HG03521 (cell line): Measurements from ENCODE around the gene HOTAIR.

ENCODE experiments used
- ATAC-seq: cut with Tn5 transposase; IDR thresholded peaks from one replicate; pipeline ENCODE4 v1.9.1; 2021; ENCODE audit warnings: mild to moderate bottlenecking, moderate library complexity; ENCODE audit not compliant: unreplicated experiment

HOTAIR gene

DNA sequence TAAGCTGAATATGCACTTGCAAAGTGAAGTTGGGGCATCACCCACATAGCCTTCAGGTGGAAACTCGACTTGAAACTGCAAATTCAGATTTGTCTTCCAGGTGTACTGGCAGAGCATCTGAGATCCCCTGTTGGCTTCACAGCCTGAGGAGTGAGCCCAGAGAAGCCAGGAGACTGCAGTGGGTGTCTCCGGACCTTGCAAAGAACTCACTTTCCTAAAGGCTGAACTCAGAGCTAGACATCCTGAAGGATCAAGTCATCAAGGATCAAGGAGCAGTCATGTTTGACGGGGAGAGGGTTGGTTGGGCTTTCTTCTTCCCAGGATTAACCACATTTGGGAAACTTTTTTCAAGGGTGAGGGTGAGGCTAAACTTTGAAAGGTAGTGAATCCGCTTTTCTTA, 45.2 kb downstream of the HOTAIR start:
- ATAC-seq, result no peak

DNA sequence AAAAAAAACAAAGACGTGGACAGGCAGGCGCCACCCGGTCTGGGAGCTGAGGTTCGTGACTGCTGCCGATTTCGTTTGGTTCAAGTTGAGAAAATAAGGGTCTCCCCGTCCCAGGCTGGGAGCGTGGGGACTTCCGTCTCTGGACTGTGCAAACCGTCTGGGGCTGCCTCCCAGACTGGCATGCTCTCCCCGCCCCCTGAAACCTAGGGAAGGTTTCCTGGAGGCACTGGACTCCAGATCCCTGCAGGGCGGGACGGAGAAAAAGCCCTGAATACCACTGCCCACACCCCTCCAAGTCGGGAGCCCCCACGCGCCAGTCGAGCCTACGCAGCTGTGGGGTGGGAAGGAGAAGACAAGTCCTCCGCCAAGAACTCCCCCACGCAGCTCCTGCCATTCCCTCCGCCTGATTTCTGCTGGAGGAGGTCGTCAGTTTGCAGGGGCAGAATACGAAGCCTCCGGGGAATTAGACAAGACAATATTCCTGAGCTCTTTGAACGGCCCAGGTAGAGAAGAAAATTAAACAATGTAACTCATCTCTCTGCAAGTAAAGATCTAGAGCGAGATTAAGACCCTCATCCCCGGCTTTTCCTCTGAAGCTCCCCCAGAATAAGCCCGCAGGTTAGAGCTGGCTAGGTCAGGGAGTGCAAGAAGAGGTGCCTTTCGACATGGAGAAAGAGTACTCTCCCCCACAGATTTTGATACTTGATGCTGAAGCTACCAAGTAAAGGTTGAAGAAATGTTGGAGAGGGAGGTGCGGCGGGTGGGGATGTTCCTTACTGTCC, 46.5 kb downstream of the HOTAIR start:
- ATAC-seq, result no peak

DNA sequence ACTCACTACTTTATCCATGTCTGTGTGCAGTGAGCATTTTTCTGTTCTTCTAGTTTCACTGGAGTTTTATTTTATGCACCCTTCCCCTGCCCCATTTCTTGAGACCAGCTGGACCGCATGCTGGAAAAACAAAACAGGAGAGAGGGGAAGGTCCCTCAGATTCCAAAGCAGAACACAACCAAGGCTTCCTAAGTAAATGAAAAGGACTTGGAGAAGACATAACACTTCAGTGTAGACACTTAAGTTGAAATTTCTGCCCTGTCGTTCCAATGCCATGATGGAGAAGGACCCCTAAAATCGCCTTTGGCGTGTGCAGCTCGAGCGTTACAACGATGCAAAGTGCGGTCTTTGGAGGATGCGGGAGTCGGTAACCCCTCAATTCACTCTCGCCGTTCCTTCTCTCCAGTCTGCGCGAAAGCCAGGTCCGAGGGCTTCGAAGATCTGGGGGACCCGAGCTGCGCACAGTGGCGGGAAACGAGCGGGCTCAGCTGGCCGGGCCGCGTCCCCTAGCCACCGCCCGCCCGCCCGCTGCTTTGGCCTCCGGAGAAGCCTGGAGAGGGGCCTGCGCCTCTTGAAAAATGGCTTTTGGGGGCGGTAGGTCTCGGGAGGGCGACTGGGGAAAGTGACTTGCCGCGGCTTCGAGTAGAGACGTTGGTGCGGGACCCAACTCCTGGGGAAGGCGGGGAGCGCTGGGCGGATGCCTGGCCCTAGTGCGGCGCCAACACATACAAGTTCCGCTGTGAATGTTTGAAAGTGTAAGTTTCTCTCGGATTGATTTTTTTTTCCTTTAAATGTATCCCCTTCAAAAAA, 47.3 kb downstream of the HOTAIR start:
- no peak for ATAC-seq

DNA sequence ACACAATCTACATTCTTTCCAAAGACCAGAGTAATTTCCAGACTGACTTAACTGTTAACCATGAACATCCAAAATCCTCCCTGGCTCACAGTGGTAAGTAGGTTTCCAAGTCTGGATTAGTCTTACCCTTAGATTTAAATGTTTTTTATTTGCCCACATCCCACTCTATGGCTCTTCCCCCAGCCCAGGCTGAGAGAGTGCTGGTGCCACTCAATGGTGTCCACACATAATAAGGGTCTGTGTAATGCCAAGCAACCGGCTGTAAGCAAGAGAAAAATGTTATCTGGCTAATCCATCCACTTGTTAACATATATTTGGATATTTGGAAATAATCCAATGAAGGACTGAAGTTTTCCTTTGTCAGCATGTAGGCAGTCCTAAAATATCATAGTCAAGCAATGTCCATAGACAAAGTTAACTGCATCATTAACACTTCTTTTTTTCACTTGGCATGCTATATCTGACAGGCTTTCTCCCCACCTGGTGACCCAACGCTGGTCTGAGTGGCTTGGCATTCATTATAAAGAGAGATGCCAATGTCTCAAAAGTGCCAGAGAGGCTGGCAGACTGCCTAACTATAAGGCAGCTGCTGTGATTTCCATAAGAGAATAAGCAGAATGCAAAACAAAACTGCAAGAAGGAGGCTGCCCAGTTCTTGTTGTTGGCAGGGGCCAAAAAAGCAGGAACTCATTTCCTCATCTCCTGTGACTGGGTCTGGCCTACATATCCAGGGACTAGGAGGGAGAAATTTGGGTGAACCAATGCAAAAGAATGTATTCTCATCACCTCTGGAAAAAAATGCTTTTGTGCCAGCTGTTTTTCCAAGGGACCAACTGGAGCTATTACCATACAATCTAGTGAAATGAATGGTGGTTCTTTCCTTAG, 50.0 kb downstream of the HOTAIR start:
- ATAC-seq, result no peak

DNA sequence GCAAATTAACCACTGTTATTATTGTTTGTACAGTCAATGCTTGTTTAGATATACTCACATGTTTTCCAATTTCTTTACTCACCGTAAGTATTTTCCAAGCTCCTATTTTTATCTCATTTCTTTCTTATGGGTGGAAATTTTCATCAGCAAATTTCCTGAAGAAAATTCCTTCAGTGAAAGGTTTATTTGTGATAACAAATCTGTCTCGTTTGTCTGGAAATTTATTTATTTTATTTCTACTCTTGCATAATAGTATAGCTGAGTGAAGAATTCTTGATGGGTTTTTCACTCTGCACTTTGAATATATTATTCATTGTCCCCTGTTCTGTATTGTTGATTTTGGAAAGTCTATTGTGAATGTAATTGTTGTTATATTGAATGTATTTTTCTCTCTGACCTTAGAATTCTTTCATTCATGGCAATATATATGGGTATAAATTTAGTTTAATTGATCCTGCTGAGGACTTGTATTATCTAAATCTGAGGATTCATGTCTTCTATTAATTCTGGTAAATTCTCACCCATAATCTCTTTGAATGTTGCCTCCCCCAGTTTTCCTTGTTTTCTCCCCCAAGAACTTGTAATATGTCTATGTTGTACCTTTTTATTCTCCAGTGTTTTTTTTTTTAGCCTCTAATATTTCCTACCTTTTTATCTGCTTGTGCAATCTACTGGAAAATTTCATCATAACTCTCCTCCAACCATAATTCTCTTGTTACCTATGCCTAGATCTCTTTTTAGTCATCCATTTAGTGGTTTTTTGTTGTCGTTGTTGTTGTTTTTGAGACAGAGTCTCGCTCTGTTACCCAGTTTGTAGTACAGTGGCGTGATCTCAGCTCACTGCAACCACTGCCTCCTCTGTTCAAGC, 57.7 kb downstream of the HOTAIR start:
- no peak for ATAC-seq
